NCI-H1694 (cell line): ENCODE measurements around the gene ARL8B.

Experiments
- DNase-seq: peaks from one replicate; lab custom pipeline; 2025; lab: John Stamatoyannopoulos, UW

ARL8B gene

GRCh38 chr3:5212628-5213573, 90.8 kb downstream of the ARL8B start:
- DNase-seq: no peak

GRCh38 chr3:5213574-5213966, 91.5 kb downstream of the ARL8B start:
- DNase-seq: no peak

GRCh38 chr3:5214352-5214751, 92.3 kb downstream of the ARL8B start:
- no peak for DNase-seq

- DNase-seq: no peak
Measured at GRCh38 chr3:5217824-5218595, 95.9 kb downstream of the ARL8B start.

- DNase-seq: no peak
Measured at GRCh38 chr3:5218815-5219214, 96.7 kb downstream of the ARL8B start.

- no peak for DNase-seq
Measured at GRCh38 chr3:5219216-5219615, 97.1 kb downstream of the ARL8B start.

GRCh38 chr3:5220193-5220592, 98.1 kb downstream of the ARL8B start:
- DNase-seq: no peak

GRCh38 chr3:5220667-5221431, 98.8 kb downstream of the ARL8B start:
- DNase-seq: no peak

- no peak for DNase-seq
Measured at GRCh38 chr3:5221701-5222100, 99.6 kb downstream of the ARL8B start.

- no peak for DNase-seq
Measured at GRCh38 chr3:5222283-5223005, 100.4 kb downstream of the ARL8B start.

GRCh38 chr3:5226783-5227182, 104.7 kb downstream of the ARL8B start:
- DNase-seq: no peak

GRCh38 chr3:5227812-5228211, 105.7 kb downstream of the ARL8B start:
- DNase-seq: no peak

GRCh38 chr3:5229414-5229813, 107.3 kb downstream of the ARL8B start:
- no peak for DNase-seq
